Measurements from ENCODE around the gene PTGES2.
A peak's percentile ranks its signal among the peaks of the same experiment; 100 is the strongest.

Gene PTGES2

GRCh38 chr9:128094950-128095544 is 32.5 kb downstream of the PTGES2 start:
- H3K27me3 Mint-ChIP-seq (ENCODE audit: low read depth, poor library complexity), result peaks cover 4% of the 10 kb centered on the region
- no peak for TF ChIP-seq CTCF (IDR thresholded peaks at IDR 0.05)
- peaks cover 85% of the 10 kb centered on the region for H3K4me1 Mint-ChIP-seq
- H3K9me3 Mint-ChIP-seq, result no peaks in the 10 kb centered on the region
- no peaks in the 10 kb centered on the region for H3K36me3 Mint-ChIP-seq (ENCODE audit: low read depth)
- H3K27ac Mint-ChIP-seq, result peak overlapping the region; percentile 98
- H3K4me3 Mint-ChIP-seq, result no peak overlapping the region
- no peak for DNase-seq

- no peak for TF ChIP-seq CTCF (IDR thresholded peaks at IDR 0.05)
- DNase-seq, result peak; percentile 62
- H3K4me1 Mint-ChIP-seq, result peaks cover 79% of the 10 kb centered on the region
- peaks cover 4% of the 10 kb centered on the region for H3K27me3 Mint-ChIP-seq (ENCODE audit: low read depth, poor library complexity)
- peak overlapping the region; percentile 33 for H3K4me3 Mint-ChIP-seq
- no peaks in the 10 kb centered on the region for H3K36me3 Mint-ChIP-seq (ENCODE audit: low read depth)
- no peaks in the 10 kb centered on the region for H3K9me3 Mint-ChIP-seq
- H3K27ac Mint-ChIP-seq, result peak overlapping the region; percentile 98
These were observed 33.2 kb downstream of the PTGES2 start for GRCh38 chr9:128094166-128094949.

GRCh38 chr9:128093011-128093410 is 34.5 kb downstream of the PTGES2 start:
- no peaks in the 10 kb centered on the region for H3K9me3 Mint-ChIP-seq
- H3K4me3 Mint-ChIP-seq, result peak overlapping the region; percentile 14
- no peaks in the 10 kb centered on the region for H3K36me3 Mint-ChIP-seq (ENCODE audit: low read depth)
- H3K4me1 Mint-ChIP-seq, result peaks cover 65% of the 10 kb centered on the region
- H3K27ac Mint-ChIP-seq, result peak overlapping the region; percentile 18
- peaks cover 4% of the 10 kb centered on the region for H3K27me3 Mint-ChIP-seq (ENCODE audit: low read depth, poor library complexity)
- TF ChIP-seq CTCF (IDR thresholded peaks at IDR 0.05), result no peak
- DNase-seq, result no peak

GRCh38 chr9:128092199-128092977 is 35.1 kb downstream of the PTGES2 start:
- H3K36me3 Mint-ChIP-seq (ENCODE audit: low read depth), result no peaks in the 10 kb centered on the region
- H3K9me3 Mint-ChIP-seq, result no peaks in the 10 kb centered on the region
- H3K4me3 Mint-ChIP-seq, result peak overlapping the region; percentile 14
- TF ChIP-seq CTCF (IDR thresholded peaks at IDR 0.05), result no peak
- H3K27ac Mint-ChIP-seq, result no peak overlapping the region
- H3K4me1 Mint-ChIP-seq, result peaks cover 59% of the 10 kb centered on the region
- no peak for DNase-seq
- peaks cover 4% of the 10 kb centered on the region for H3K27me3 Mint-ChIP-seq (ENCODE audit: low read depth, poor library complexity)

- Mint-ChIP-seq H3K36me3 (ENCODE audit: low read depth) (no peaks in the 10 kb centered on the region), H3K27me3 (ENCODE audit: low read depth, poor library complexity) (peaks cover 4% of the 10 kb centered on the region), H3K27ac (no peak overlapping the region), H3K4me3 (peak overlapping the region; percentile 68), H3K9me3 (no peaks in the 10 kb centered on the region), H3K4me1 (peaks cover 51% of the 10 kb centered on the region)
- DNase-seq, result no peak
- no peak for TF ChIP-seq CTCF (IDR thresholded peaks at IDR 0.05)
These were observed 36.0 kb downstream of the PTGES2 start for GRCh38 chr9:128091571-128091970.
